RWPE2 (cell line): ENCODE measurements around the gene MAGEA11.
A peak's percentile ranks its signal among the peaks of the same experiment; 100 is the strongest.
"Not testable (repeated sequence)": the region's sequence is repeated elsewhere in the genome, so short reads cannot be mapped to it uniquely, and the experiment has no call there.

ENCODE experiments used
- ATAC-seq: fragments of 200-7000 bp; cut with Tn5 transposase; 3 replicates; pipeline ENCODE4 v1.9.1; 2021; ENCODE audit warnings: low read depth
- DNase-seq: peaks from one replicate; pipeline ENCODE4 v3.0.0-alpha.2; 2020; ENCODE audit warnings: low spot score
- H3K27ac ChIP-seq: fragments of 450-650 bp; 2 replicates; pipeline ENCODE4 v1.5.1; 2017; ENCODE audit warnings: mild to moderate bottlenecking; ENCODE audit not compliant: poor library complexity, severe bottlenecking
- H3K27me3 ChIP-seq: fragments of 250-450 bp; sonication (Bioruptor Pico); 2 replicates; pipeline ENCODE4 v1.5.1; 2021; ENCODE audit warnings: mild to moderate bottlenecking, moderate library complexity; ENCODE audit not compliant: insufficient read depth, poor library complexity, severe bottlenecking
- H3K36me3 ChIP-seq: fragments of 250-450 bp; sonication (Bioruptor Pico); 2 replicates; pipeline ENCODE4 v1.5.1; 2020; ENCODE audit warnings: low read depth, mild to moderate bottlenecking, moderate library complexity
- H3K4me1 ChIP-seq: fragments of 250-450 bp; sonication (Bioruptor Pico); 2 replicates; pipeline ENCODE4 v1.5.1; 2021; ENCODE audit warnings: mild to moderate bottlenecking, moderate library complexity; ENCODE audit not compliant: insufficient read depth, poor library complexity, severe bottlenecking
- H3K4me3 ChIP-seq: fragments of 250-450 bp; sonication (Bioruptor Pico); 2 replicates; pipeline ENCODE4 v1.5.1; 2021; ENCODE audit warnings: mild to moderate bottlenecking, moderate library complexity; ENCODE audit not compliant: severe bottlenecking
- H3K9me3 ChIP-seq: fragments of 250-450 bp; sonication (Bioruptor Pico); 2 replicates; pipeline ENCODE4 v1.5.1; 2021; ENCODE audit warnings: mild to moderate bottlenecking, moderate library complexity; ENCODE audit not compliant: severe bottlenecking
- CTCF ChIP-seq: fragments of 450-650 bp; IDR thresholded peaks from one replicate; pipeline ENCODE4 v1.5.1; 2017; ENCODE audit warnings: mild to moderate bottlenecking, moderate library complexity; ENCODE audit not compliant: poor library complexity, severe bottlenecking

The MAGEA11 gene

GRCh38 chrX:149718757-149719156 is 6.9 kb downstream of the MAGEA11 start:
- Histone ChIP-seq H3K27ac (no peak overlapping the region), H3K36me3 (no peaks in the 10 kb centered on the region), H3K4me3 (no peak overlapping the region), H3K27me3 (no peaks in the 10 kb centered on the region), H3K9me3 (no peaks in the 10 kb centered on the region), H3K4me1 (no peaks in the 10 kb centered on the region)
- TF ChIP-seq CTCF: no peak
- ATAC-seq (no peak), DNase-seq (no peak)

- no peaks in the 10 kb centered on the region for H3K36me3 ChIP-seq
- DNase-seq: no peak
- H3K4me3 ChIP-seq: no peak overlapping the region
- H3K27me3 ChIP-seq: no peaks in the 10 kb centered on the region
- no peak for ATAC-seq
- no peak overlapping the region for H3K27ac ChIP-seq
- no peak for TF ChIP-seq CTCF
- H3K4me1 ChIP-seq: no peaks in the 10 kb centered on the region
- H3K9me3 ChIP-seq: no peaks in the 10 kb centered on the region
Measured at GRCh38 chrX:149720021-149720689, 8.3 kb downstream of the MAGEA11 start.

- H3K4me3 ChIP-seq, DNase-seq, ATAC-seq, H3K27ac ChIP-seq, H3K27me3 ChIP-seq, H3K4me1 ChIP-seq, H3K9me3 ChIP-seq, H3K36me3 ChIP-seq: not testable (repeated sequence)
Measured at GRCh38 chrX:149721241-149721640, 9.4 kb downstream of the MAGEA11 start.

- ATAC-seq: no peak
- TF ChIP-seq CTCF: no peak
- Histone ChIP-seq H3K9me3 (no peaks in the 10 kb centered on the region), H3K27ac (no peak overlapping the region), H3K36me3 (no peaks in the 10 kb centered on the region), H3K27me3 (no peaks in the 10 kb centered on the region), H3K4me1 (no peaks in the 10 kb centered on the region), H3K4me3 (no peak overlapping the region)
- no peak for DNase-seq
Measured at GRCh38 chrX:149721778-149722177, 9.9 kb downstream of the MAGEA11 start.

GRCh38 chrX:149723583-149724118 is 11.8 kb downstream of the MAGEA11 start:
- H3K4me1 ChIP-seq, H3K27me3 ChIP-seq, H3K9me3 ChIP-seq, H3K4me3 ChIP-seq, H3K36me3 ChIP-seq, DNase-seq, ATAC-seq, H3K27ac ChIP-seq: not testable (repeated sequence)

- not testable (repeated sequence) for ATAC-seq, H3K36me3 ChIP-seq, H3K27me3 ChIP-seq, DNase-seq, H3K27ac ChIP-seq, H3K4me3 ChIP-seq, H3K9me3 ChIP-seq, H3K4me1 ChIP-seq
Measured at GRCh38 chrX:149727308-149727707, 15.4 kb downstream of the MAGEA11 start.

GRCh38 chrX:149742269-149742668 is 30.4 kb downstream of the MAGEA11 start:
- not testable (repeated sequence) for H3K4me1 ChIP-seq, H3K27me3 ChIP-seq, H3K36me3 ChIP-seq, H3K27ac ChIP-seq, H3K9me3 ChIP-seq, H3K4me3 ChIP-seq, DNase-seq
- peak; percentile 54; the same call in 1 of the 3 replicates for ATAC-seq

GRCh38 chrX:149746390-149747007 is 34.6 kb downstream of the MAGEA11 start:
- not testable (repeated sequence) for H3K4me3 ChIP-seq, H3K4me1 ChIP-seq, H3K36me3 ChIP-seq, H3K27me3 ChIP-seq, ATAC-seq, H3K27ac ChIP-seq, DNase-seq, H3K9me3 ChIP-seq
